Dermis microvascular lymphatic vessel endothelial cell (primary cell): ENCODE data around the gene WDR91. TPM values are rescaled to one million over a fixed set of nuclear protein-coding genes. Genes with fewer than 3 reads are reported as not detected.
"Not testable (repeated sequence)": the region's sequence is repeated elsewhere in the genome, so short reads cannot be mapped to it uniquely, and the experiment has no call there.

Experiments used
- DNase-seq, 2 donors: peaks; one replicate each; pipeline versions ENCODE4 v3.0.0 to v3.0.0-alpha.2; 2010; ENCODE audit warnings: low read depth in 2 of 2
- total RNA-seq: library from RNA; depleted of rRNA; stranded (reverse); fragments of >200 nt; gene quantifications from 2 replicates; pipeline ENCODE4 v1.2.1, GENCODE V29; 2014

WDR91 gene
- total RNA-seq, 1 donor from 2014 or later, result 3.0 TPM

DNA sequence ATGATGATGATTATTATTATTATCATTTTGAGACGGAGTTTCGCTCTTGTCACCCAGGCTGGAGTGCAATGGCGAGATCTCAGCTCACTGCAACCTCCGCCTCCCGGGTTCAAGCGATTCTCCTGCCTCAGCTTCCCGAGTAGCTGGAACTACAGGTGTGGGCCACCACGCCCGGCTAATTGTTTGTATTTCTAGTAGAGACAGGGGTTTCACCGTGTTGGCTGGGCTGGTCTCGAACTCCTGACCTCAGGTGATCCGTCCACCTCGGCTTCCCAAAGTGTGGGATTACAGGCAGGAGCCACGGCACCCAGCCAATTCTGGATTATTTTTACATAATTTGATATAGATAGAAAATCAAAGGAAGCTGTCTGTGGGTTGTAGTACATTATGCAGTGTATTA, 22.8 kb upstream of the WDR91 start:
- DNase-seq, result not testable (repeated sequence)

DNA sequence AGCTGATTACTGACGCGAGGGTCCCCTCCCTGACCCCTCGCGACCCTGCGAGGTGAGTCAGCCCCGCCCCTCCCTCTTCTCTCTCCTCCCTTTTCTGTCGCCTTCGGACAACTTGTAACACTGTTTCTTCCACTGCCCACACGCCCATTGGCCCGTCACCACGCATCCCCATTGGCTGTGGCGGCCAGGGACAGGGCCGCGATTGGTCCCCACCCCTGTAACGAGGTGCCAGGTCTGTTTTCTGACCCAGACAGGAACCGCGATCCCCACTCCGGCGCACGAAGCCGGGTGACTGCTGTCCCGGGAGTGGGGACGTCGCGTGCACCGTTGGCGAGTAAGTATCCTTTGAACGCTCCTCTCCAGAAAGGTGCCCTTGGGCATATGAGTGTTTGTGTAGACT, 22.2 kb upstream of the WDR91 start, which contains the start of gene STRA8:
Gene STRA8 (plus strand): TSS at position 269 of the 400 bp plus-strand sequence. CDS start 6,687 bp downstream, outside the sequence.
- DNase-seq, result no peak

- DNase-seq, result no peak
Measured at GRCh38 chr7:135232720-135233119, 21.4 kb upstream of the WDR91 start.

GRCh38 chr7:135232087-135232486, 20.8 kb upstream of the WDR91 start:
- DNase-seq, result no peak

- DNase-seq, result no peak
Measured at GRCh38 chr7:135231686-135232085, 20.4 kb upstream of the WDR91 start.

DNA sequence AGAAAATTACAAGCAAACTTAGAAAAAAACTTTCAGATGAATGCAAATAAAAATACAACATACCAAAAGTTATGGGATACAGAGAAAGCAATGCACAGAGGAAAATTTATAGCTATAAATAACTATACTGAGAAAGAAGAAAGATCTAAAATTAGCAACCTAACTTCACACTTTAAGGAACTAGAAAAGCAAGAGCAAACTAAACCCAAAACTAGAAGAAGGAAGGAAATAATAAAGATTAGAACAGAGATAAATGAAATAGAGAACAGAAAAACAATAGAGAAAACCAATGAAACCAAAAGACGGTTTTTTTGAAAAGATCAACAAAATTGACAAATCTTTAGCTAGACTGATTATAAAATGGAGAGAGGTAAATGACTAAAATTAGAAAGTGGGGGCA, 12.7 kb upstream of the WDR91 start:
- no peak for DNase-seq

GRCh38 chr7:135217645-135218509, 6.6 kb upstream of the WDR91 start:
- DNase-seq, result no peak

GRCh38 chr7:135215698-135216097, 4.4 kb upstream of the WDR91 start:
- DNase-seq, result no peak

DNA sequence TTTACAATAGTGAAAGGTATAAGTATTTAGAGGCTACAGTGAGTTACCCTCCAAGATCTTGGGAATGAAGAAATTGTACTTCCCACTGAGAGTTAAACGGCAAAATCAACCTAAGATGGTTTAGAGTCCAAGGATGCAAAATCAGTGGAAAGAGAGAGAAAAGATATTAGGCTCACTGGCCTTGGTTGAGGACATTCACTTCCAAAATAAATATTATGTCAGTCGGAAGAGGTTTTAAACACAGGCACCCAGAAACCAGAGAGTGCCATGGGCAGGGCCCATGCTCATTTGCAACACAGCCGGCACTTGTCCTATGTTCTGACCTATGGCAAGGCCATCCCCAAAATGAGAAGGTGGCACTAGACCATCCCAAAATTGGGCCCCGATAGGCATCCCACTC, 3.9 kb upstream of the WDR91 start:
- DNase-seq, result no peak

- DNase-seq, result no peak
Measured at GRCh38 chr7:135213831-135214230, 2.5 kb upstream of the WDR91 start.

- DNase-seq, result not testable (repeated sequence)
Measured at GRCh38 chr7:135211946-135212685, 790 bp upstream of the WDR91 start.

- peak; percentile 3 to 16 for DNase-seq
Measured at GRCh38 chr7:135210888-135211178, 493 bp downstream of the WDR91 start.

DNA sequence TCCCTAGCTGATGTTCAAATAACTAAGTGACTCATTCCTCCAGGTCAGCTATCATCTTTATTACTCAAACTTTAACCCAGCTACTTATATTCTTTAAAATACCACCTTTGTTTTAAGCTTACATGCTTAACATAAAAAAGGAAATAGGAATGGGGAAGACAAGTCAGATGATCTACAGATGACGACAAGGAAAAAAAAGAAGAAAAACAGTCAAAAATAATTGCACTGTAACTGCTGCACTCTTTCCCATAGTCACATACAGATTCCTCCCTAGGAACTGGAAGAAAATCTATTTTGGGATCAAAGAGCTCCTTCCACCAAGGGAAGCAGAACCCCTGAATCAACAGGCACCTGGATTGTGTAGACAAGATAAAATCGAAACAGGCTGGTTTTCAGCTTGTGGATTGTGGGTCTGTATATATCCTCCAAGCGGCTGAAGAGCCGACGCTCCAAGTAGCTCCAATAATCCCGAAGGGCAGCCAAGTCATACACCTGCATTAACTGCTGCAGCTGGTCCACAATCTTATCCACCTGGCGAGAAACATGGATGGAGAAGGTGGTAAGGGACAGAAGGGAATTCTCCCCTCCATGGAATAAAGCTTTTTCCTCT, 2.0 kb downstream of the WDR91 start:
- DNase-seq, result no peak

DNA sequence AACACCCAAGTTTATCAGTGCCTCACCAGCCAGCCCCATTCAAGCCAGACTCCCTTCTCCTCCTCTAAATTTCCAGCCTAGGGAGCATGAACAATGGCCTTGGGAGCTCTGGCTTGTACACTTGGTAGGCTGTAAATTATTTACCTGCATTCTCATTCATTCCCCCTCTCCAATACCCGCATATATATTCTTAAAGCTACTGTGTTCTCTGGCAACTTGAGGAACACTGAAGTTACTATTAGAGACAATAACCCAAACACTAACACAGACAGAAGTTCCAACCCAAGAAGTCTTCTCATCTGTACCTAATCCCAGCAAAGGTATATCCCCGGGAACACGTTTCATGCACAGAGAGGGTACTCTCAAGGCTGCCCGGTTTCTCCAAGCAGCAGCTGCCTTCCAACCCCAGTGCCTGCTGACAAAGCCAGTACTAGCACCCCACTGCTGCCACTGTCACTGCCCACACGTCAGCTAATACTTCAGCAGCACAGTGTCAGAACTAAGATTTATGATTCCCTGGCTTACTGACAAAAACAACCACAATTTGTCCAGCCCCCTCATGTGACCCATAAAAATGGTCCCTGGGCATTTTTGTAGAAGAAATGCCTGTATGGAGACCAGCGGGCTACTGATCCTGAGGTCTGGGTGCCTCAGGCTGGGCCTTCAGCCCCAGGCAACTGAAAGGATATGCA, 3.1 kb downstream of the WDR91 start:
- DNase-seq, result no peak

DNA sequence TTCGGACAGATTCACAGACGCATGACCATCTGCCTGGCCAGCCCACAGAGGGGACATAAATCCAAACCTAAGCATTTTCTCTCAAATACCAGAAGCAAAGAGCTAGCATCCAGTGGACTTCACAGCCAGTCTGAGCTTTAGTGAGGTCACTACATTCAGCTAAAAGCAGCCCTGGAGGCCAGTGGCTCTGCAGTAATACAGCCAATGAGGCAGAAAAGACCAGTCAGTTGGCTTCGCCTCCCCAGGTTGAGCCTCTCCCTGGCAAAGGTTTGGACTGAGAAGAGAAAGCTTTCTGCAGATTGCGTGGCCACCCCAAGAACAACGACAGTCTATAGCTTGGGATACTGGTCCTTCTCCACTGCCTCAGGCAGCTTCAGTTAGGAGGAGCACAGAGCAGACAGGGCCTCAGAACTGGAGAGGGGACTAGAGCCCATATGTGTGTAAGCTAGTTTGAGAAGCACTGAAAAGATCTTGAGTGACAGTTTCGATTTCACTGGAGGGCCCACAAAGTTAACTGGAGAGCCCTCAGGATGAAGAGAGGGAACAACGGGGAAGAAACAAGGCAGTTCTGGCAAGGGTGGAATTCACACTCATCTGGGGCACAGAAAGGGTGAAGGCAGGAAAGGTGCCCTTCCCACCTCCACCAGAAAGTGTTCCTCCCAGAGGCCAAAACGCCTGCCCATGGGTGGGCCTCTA, 3.8 kb downstream of the WDR91 start:
- no peak for DNase-seq

DNA sequence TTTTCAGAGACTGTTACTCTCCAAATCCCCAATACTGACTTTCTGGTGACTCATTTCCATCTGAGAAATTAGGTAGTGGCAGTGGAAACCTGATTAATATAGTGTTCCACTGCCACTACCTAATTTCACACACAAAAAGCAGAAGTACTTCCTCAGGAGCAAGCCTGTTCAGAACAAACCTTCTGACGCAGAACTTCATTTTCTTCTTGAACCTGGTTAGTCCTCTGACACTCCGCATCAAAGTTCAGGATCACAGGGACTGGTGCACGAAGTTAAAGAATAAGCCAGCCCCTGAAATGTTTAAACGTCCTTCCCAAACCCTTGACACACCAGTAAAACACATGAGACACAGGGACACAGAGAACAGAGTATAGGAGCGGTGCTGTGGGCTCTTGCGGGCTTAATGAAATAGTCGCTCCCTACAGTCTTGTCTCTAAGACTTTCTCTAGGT, 4.4 kb downstream of the WDR91 start:
- no peak for DNase-seq

DNA sequence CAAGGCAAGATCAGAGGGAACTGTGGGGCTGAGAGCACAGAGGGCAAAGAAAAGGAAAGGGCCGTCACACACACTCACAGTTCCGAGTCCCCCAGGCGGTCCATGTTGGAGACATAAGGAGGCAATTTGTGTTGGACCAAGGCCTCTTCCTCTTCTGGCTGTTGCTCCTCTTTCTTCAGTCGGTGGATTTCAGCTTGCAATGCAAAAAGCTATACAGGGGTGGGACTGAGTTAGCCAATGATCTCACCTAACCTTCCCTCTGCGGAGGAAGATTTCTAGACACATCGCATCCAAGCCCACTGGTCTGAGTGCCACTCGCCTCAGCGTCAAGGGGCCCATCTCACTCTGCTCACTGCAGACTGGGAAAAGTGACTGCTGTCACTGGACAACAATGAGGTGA, 5.5 kb downstream of the WDR91 start:
- DNase-seq, result no peak

DNA sequence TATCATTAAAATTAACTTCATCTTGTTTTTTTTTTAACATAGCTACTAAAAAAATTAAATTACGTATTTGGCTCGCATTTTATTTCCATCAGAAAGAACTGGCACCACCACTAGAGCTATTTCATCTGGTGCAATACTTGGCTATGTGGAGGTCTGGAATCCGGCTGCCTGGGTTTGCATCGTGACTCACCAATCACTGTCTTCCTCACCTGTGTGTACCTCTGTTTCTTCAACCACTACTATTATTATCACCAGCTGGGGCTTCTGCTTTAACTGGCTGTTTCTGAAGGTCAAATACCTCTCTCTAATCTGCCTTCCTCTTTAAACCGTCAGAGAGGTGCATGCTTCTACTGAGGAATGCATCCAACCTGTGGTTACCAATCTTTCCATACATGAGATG, 6.5 kb downstream of the WDR91 start:
- no peak for DNase-seq

GRCh38 chr7:135204341-135204749, 7.0 kb downstream of the WDR91 start:
- DNase-seq, result peak; percentile 29 to 65

DNA sequence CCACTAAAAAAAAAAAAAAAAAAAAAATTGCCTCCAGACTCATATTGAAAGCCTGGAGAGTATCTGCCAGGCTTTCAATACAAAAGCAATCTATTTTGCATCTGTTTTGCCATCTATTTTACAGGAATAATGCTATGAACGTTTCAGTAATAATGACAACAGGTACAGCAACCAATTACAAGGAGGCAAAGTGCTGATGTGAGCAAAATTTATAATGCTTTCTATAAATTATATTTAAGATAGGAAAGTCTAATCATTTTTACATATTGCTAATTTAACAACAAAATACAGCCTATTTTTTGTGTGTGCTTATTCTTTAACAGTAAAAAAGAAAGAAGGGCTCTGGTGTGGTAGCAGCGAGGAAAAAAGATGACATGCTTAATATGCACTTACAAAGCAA, 10.0 kb downstream of the WDR91 start:
- no peak for DNase-seq

GRCh38 chr7:135200821-135201331, 10.4 kb downstream of the WDR91 start:
- DNase-seq, result no peak
